Measurements from ENCODE around the gene TMPRSS4.

The TMPRSS4 gene

GRCh38 chr11:118084247-118084646 is 7.4 kb downstream of the TMPRSS4 start:
- no peak for TF ChIP-seq CTCF (conservative IDR thresholded peaks at IDR 0.05)
- no peak for TF ChIP-seq ZFX (IDR thresholded peaks at IDR 0.05)
- peak overlapping the region; percentile 5; the same call in 1 of the 2 replicates for H3K27ac ChIP-seq

DNA sequence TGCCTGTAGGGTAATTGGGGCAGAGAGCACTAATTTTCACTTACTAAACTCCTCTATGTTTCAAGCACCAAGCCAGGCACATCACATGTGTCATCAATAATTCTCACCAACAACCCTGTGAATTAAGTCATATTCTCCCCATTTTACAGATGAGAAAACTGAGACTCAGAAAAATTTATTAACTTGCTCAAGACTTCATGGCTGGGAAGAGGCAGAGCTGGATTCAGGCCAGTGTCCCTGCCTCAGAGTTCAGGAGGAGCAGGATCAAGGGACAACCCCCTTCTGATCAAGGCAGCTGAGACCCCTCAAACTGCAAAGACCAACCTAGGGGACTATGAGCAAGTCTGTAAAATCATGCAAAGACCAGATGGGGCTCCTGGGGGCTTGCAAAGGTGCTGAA is 7.8 kb downstream of the TMPRSS4 start:
- H3K27ac ChIP-seq, result 0 out of 2 replicates have a peak overlapping the region, but pooled peaks have one; percentile 5
- TF ChIP-seq ZFX (IDR thresholded peaks at IDR 0.05), result no peak
- TF ChIP-seq CTCF (conservative IDR thresholded peaks at IDR 0.05), result no peak

GRCh38 chr11:118086913-118087768 is 10.3 kb downstream of the TMPRSS4 start, which contains the start of gene SMIM35:
SMIM35 (minus strand) TSS chr11:118086963; CDS start chr11:118086757, 206 bp downstream.
- no peak within 1 kb of the TSS for H3K27ac ChIP-seq
- TF ChIP-seq ZFX (IDR thresholded peaks at IDR 0.05) (no peak), CTCF (conservative IDR thresholded peaks at IDR 0.05) (no peak)

DNA sequence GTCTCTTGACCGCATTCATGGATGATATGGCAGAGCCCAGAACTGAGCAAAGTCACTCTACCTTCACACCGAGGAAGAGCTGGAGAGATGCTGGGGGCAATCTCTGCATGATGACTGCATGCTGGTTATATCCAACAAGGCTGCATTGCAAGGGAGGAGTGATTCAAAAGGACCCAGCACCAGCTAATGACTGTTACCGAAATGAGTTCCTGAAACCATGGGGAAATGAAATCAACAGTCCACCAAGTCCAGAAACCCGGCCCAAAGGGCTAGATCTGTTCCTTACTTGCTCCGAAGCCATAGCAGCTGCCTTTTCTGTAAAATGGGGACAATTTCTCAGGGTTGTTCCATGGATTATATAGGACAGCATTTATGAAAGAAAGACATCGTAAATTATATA is 11.1 kb downstream of the TMPRSS4 start:
- H3K27ac ChIP-seq, result no peak overlapping the region
- TF ChIP-seq CTCF (conservative IDR thresholded peaks at IDR 0.05) (no peak), ZFX (IDR thresholded peaks at IDR 0.05) (no peak)

- no peak overlapping the region for H3K27ac ChIP-seq
- TF ChIP-seq CTCF (conservative IDR thresholded peaks at IDR 0.05), result no peak
- TF ChIP-seq ZFX (IDR thresholded peaks at IDR 0.05), result no peak
Measured at GRCh38 chr11:118088531-118088930, 11.7 kb downstream of the TMPRSS4 start.

DNA sequence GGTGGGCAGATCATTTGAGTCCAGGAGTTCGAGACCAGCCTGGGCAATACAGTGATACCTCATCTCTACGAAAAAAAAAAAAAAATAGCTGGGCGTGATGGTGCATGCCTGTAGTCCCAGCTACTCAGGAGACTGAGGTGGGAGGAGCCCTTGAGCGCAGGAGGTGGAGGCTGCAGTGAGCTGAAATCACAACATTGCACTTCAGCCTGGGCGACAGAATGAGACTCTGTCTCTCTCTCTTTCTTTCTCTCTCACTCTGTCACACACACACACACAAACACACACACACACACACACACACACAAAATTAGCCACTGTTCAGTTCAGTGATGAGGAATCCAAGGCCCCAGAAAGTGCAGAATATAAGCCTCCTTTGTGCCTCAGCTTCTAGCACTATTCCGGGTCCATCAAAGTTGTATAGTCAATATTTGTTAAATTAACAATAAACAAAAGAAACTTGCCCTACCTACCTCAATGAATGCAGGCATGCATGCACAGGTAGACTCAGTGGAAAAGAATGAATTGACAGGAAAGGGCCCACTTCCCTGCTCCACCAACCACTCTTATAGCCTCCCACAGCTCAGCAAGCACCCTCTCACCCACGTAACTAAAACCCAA is 13.8 kb downstream of the TMPRSS4 start:
- no peak overlapping the region for H3K27ac ChIP-seq
- TF ChIP-seq ZFX (IDR thresholded peaks at IDR 0.05), result no peak
- no peak for TF ChIP-seq CTCF (conservative IDR thresholded peaks at IDR 0.05)

DNA sequence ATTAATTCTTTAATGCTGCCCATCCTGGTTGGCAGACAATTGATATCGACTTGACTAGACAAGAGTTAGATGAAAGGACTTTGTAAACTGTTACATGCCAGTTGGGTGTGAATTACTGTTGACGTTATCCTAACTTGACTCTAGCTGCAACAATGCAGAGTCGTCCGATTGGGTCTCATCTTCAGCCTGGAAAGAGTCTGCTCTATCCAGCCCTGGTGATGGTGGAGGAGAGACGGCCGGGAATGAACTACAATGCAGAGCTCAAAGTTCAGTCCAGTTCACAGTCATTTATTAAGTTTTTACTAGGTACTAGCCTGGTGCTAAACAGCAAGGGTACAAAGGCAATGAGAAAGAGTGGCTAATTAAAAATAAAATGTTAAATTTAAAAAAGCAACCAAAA is 14.8 kb downstream of the TMPRSS4 start:
- no peak overlapping the region for H3K27ac ChIP-seq
- no peak for TF ChIP-seq ZFX (IDR thresholded peaks at IDR 0.05)

Measured in C4-2B (cell line).